ENCODE data around the gene FAM98C. TPM values are rescaled to one million over a fixed set of nuclear protein-coding genes. Genes with fewer than 3 reads are reported as not detected.

Gene FAM98C
- total RNA-seq, 2 donors from 2014 or later = 20.0 to 34.0 TPM

GRCh38 chr19:38385057-38385803, 17.7 kb upstream of the FAM98C start:
- DNase-seq (ENCODE audit: low spot score) (no peak), ATAC-seq (ENCODE audit: insufficient number of reproducible peaks, low FRiP score, low read depth) (no peak)
- H3K9me3 ChIP-seq = no peaks in the 10 kb centered on the region
- peaks cover 3 to 29% of the 10 kb centered on the region in 2 donors for H3K4me1 ChIP-seq (ENCODE audit: control insufficient read depth in 1 of 2, low read depth in 2 of 2)
- peaks cover 34% of the 10 kb centered on the region for H3K36me3 ChIP-seq
- no peak overlapping the region for H3K27ac ChIP-seq
- H3K27me3 ChIP-seq (replicated peaks; ENCODE audit: insufficient read depth) = no peaks in the 10 kb centered on the region
- no peak overlapping the region for H3K4me3 ChIP-seq
- no peak for TF ChIP-seq CTCF (IDR thresholded peaks at IDR 0.05)

GRCh38 chr19:38385804-38386257, 17.1 kb upstream of the FAM98C start:
- no peak for ATAC-seq (ENCODE audit: insufficient number of reproducible peaks, low FRiP score, low read depth)
- TF ChIP-seq CTCF (IDR thresholded peaks at IDR 0.05) = no peak

GRCh38 chr19:38386300-38386970, 16.5 kb upstream of the FAM98C start:
- peaks cover 24% of the 10 kb centered on the region for H3K36me3 ChIP-seq
- no peak for DNase-seq (ENCODE audit: low spot score)
- ATAC-seq (ENCODE audit: insufficient number of reproducible peaks, low FRiP score, low read depth) = no peak
- peak overlapping the region; percentile 85 for H3K4me3 ChIP-seq
- H3K27me3 ChIP-seq (replicated peaks; ENCODE audit: insufficient read depth) = no peaks in the 10 kb centered on the region
- peaks cover 3 to 30% of the 10 kb centered on the region in 2 donors for H3K4me1 ChIP-seq (ENCODE audit: control insufficient read depth in 1 of 2, low read depth in 2 of 2)
- TF ChIP-seq CTCF (IDR thresholded peaks at IDR 0.05) = no peak
- H3K27ac ChIP-seq = no peak overlapping the region
- no peaks in the 10 kb centered on the region for H3K9me3 ChIP-seq

More at GRCh38 chr19:38385804-38386257, 17.1 kb upstream of the FAM98C start:
- no peaks in the 10 kb centered on the region for H3K9me3 ChIP-seq
- no peak overlapping the region for H3K4me3 ChIP-seq
- H3K4me1 ChIP-seq (ENCODE audit: control insufficient read depth in 1 of 2, low read depth in 2 of 2) = peaks cover 3 to 30% of the 10 kb centered on the region in 2 donors
- H3K27ac ChIP-seq = no peak overlapping the region
- H3K36me3 ChIP-seq = peaks cover 30% of the 10 kb centered on the region
- H3K27me3 ChIP-seq (replicated peaks; ENCODE audit: insufficient read depth) = no peaks in the 10 kb centered on the region
- no peak for DNase-seq (ENCODE audit: low spot score)

- peaks cover 18% of the 10 kb centered on the region for H3K36me3 ChIP-seq
- H3K27me3 ChIP-seq (replicated peaks; ENCODE audit: insufficient read depth) = no peaks in the 10 kb centered on the region
- ATAC-seq (ENCODE audit: insufficient number of reproducible peaks, low FRiP score, low read depth) (no peak), DNase-seq (ENCODE audit: low spot score) (no peak)
- peaks cover 3 to 30% of the 10 kb centered on the region in 2 donors for H3K4me1 ChIP-seq (ENCODE audit: control insufficient read depth in 1 of 2, low read depth in 2 of 2)
- H3K9me3 ChIP-seq = no peaks in the 10 kb centered on the region
- peak overlapping the region; percentile 85 for H3K4me3 ChIP-seq
- H3K27ac ChIP-seq = peak overlapping the region; percentile 84 to 89
- no peak for TF ChIP-seq CTCF (IDR thresholded peaks at IDR 0.05)
Measured at GRCh38 chr19:38386971-38387549, 15.8 kb upstream of the FAM98C start.
